T-helper 2 cell (primary cell): ENCODE data around the gene COG7.
A peak's percentile ranks its signal among the peaks of the same experiment; 100 is the strongest.
"Not testable (repeated sequence)": the region's sequence is repeated elsewhere in the genome, so short reads cannot be mapped to it uniquely, and the experiment has no call there.

Experiments
- DNase-seq, 5 experiments: peaks; one replicate each; pipeline versions ENCODE4 v3.0.0 to v3.0.0-alpha.2; 2012 to 2022

Gene COG7

GRCh38 chr16:23408823-23409298 is 44.1 kb downstream of the COG7 start:
- DNase-seq, result peak in 1 of 5 experiments; percentile 22

- DNase-seq, result no peak
Measured at GRCh38 chr16:23408242-23408822, 44.7 kb downstream of the COG7 start.

GRCh38 chr16:23407436-23408127 is 45.4 kb downstream of the COG7 start:
- no peak for DNase-seq

- DNase-seq, result peak in 1 of 5 experiments; percentile 19
Measured at GRCh38 chr16:23406546-23407240, 46.3 kb downstream of the COG7 start.

- DNase-seq, result no peak
Measured at GRCh38 chr16:23406024-23406423, 47.0 kb downstream of the COG7 start.

GRCh38 chr16:23403547-23403946 is 49.4 kb downstream of the COG7 start:
- no peak for DNase-seq

GRCh38 chr16:23402100-23402499 is 50.9 kb downstream of the COG7 start:
- no peak for DNase-seq

- no peak for DNase-seq
Measured at GRCh38 chr16:23401139-23401538, 51.9 kb downstream of the COG7 start.

- not testable (repeated sequence) for DNase-seq
Measured at GRCh38 chr16:23400447-23400846, 52.5 kb downstream of the COG7 start.

- no peak for DNase-seq
Measured at GRCh38 chr16:23398987-23399805, 53.8 kb downstream of the COG7 start.

GRCh38 chr16:23397464-23397863 is 55.5 kb downstream of the COG7 start:
- no peak for DNase-seq

GRCh38 chr16:23395732-23396131 is 57.3 kb downstream of the COG7 start:
- no peak for DNase-seq

- DNase-seq, result no peak
Measured at GRCh38 chr16:23394141-23394831, 58.7 kb downstream of the COG7 start.

GRCh38 chr16:23392223-23392600 is 60.8 kb downstream of the COG7 start:
- DNase-seq, result no peak

GRCh38 chr16:23391381-23392222 is 61.4 kb downstream of the COG7 start:
- no peak for DNase-seq

GRCh38 chr16:23389936-23390335 is 63.1 kb downstream of the COG7 start:
- DNase-seq, result not testable (repeated sequence)

- no peak for DNase-seq
Measured at GRCh38 chr16:23389201-23389600, 63.8 kb downstream of the COG7 start.

GRCh38 chr16:23388786-23389185 is 64.2 kb downstream of the COG7 start:
- no peak for DNase-seq

GRCh38 chr16:23387666-23388065 is 65.3 kb downstream of the COG7 start:
- DNase-seq, result no peak

- no peak for DNase-seq
Measured at GRCh38 chr16:23385441-23385840, 67.5 kb downstream of the COG7 start.

- no peak for DNase-seq
Measured at GRCh38 chr16:23384878-23385277, 68.1 kb downstream of the COG7 start.
